A549 treated with RU486 at 1 μM for 4 hours (cell line): ENCODE results near the gene LILRB3. TPM values are rescaled to one million over a fixed set of nuclear protein-coding genes. Genes with fewer than 3 reads are reported as not detected.

Experiments
- total RNA-seq: library from RNA; stranded (reverse); fragments of 200-300 nt; extraction: Qiagen RNA extraction; gene quantifications from 5 replicates; pipeline ENCODE4 v1.2.3, GENCODE V29; 2022; ENCODE audit warnings: low read depth

The LILRB3 gene
- 0.16 to 0.28 TPM in 2 of 5 replicates, not detected in the others for total RNA-seq

DNA sequence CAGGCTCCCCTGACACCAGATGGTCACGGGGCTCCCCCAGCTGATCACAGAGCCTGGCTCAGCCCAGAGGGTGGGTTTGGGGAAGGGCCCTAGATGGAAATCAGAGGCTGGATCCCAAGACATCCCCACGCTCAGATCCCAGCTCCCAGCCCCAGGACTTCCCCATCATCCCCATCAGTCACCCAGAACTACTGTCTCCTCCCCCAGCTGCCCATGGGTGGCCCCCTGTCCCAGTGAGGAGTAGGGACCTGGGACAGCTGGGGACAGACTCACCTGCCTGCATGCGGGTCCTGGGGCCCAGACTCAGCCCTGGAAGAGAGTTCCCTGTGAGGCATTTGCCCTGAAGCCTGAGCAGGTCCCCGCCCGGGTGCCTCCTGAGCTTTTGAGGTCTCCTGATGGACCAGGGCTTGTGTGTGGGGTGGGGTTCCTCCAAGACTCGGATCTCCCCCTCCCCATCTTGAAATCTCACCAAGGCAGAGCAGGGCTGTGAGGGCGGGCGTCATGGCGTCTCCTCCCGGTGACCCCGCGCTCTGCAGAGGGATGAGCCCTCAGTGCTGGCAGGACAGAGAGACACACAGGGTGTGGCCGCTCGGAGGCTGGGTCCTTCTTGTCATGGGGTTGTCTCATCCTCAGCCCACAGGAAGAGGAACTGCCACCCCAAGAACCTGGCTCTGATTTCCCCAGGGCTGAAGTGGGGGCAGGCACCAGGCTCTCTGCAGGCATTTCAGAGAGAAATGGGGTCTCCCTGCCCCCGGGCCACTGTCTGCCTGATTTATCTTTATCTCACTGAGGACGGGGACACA, at the start of gene LILRB3:
Gene LILRB3, minus strand, starts transcription at position 534 of the 803 bp plus-strand sequence. Its CDS starts 31 bp downstream, at position 503.

DNA sequence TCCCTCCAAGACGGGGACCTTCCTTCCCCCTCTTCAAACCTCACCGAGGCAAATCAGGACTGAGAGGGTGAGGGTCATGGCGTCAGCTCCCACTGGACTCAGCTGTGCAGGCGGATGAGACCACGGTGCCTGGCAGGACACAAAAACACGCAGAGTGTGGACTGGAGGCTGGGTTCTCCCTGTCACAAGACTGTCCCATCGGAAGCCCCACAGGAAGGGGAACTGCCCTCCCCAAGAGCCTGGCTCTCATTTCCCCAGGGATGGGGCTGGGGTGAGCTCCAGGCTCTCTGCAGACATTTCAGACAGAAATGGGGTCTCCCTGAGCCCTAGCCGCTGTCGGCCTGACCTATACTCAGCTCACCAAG, 34.3 kb upstream of the LILRB3 start, which contains the start of gene LILRB5:
Gene LILRB5, minus strand, starts transcription at position 158 of the 365 bp plus-strand sequence. Its CDS starts 80 bp downstream, at position 78.

DNA sequence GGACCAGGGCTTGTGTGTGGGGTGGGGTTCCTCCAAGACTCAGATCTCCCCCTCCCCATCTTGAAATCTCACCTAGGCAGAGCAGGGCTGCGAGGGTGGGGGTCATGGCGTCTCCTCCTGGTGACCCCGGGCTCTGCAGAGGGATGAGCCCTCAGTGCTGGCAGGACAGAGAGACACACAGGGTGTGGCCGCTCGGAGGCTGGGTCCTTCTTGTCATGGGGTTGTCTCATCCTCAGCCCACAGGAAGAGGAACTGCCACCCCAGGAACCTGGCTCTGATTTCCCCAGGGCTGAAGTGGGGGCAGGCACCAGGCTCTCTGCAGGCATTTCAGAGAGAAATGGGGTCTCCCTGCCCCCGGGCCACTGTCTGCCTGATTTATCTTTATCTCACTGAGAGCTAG, 19.8 kb upstream of the LILRB3 start, which contains the start of gene LILRA6:
Gene LILRA6, minus strand, starts transcription at position 145 of the 400 bp plus-strand sequence.

DNA sequence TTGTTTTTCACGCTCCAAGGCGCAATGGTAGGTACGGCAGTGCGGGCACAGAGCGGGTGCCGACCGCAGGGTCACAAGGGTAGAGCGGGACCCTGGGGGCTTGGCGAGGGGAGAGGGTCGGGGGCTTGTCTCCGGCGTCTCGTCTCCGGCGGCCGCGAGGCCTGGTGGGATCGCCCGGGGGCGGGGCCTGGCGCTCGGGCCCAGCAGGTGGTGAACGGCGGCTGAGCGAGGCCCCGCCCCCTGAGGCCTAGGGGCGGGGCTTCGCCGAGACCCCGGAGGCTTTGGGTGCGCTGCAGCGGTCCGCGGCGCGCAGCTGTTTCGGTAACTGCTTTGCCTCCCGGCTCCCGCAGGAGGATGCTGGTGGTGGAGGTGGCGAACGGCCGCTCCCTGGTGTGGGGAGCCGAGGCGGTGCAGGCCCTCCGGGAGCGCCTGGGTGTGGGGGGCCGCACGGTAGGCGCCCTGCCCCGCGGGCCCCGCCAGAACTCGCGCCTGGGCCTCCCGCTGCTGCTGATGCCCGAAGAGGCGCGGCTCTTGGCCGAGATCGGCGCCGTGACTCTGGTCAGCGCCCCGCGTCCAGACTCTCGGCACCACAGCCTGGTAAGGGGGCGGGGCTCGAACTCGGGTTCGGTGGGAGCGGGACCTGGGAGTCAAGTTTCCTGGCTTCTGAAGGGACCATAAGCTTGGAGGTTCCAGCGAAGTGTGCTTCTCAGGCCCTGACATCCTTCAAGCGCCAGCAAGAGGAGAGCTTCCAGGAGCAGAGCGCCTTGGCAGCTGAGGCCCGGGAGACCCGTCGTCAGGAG, 31.6 kb downstream of the LILRB3 start, which contains the start of gene TSEN34:
Gene TSEN34, plus strand, starts transcription at position 298 of the 800 bp plus-strand sequence. Its CDS starts 57 bp downstream, at position 355.

DNA sequence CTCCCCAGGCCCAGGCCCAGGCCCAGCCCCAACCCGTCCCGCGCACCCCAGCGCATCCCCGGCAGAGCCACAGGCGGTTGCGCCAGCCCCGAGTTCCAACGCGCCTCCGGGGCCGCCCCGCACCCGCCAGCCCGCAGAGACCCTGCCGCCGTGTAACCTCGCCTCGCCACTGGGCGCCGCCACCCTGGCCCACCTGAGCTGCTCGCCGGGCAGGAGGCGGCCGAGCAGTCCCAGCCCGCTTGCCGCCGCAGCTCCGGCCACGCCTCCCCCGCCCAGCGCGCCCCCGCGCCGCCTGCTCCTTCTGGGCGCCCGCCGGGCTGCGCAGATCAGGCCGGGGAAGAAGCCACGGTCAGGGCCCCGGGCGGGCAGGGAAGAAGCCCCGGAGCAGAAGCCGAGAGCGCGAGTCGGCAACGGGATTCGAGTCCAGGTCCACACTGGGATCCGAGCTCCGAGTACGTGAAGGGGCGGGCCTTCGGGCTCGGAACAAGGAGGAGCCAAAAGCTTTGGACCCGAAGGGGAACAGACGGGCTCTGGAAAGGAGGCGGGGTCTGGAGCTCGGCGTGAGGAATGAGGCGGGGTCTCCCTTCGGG, 33.6 kb downstream of the LILRB3 start, which contains the start of gene MBOAT7:
Gene MBOAT7, minus strand, starts transcription at position 436 of the 590 bp plus-strand sequence. CDS start 1,072 bp downstream, outside the sequence.

DNA sequence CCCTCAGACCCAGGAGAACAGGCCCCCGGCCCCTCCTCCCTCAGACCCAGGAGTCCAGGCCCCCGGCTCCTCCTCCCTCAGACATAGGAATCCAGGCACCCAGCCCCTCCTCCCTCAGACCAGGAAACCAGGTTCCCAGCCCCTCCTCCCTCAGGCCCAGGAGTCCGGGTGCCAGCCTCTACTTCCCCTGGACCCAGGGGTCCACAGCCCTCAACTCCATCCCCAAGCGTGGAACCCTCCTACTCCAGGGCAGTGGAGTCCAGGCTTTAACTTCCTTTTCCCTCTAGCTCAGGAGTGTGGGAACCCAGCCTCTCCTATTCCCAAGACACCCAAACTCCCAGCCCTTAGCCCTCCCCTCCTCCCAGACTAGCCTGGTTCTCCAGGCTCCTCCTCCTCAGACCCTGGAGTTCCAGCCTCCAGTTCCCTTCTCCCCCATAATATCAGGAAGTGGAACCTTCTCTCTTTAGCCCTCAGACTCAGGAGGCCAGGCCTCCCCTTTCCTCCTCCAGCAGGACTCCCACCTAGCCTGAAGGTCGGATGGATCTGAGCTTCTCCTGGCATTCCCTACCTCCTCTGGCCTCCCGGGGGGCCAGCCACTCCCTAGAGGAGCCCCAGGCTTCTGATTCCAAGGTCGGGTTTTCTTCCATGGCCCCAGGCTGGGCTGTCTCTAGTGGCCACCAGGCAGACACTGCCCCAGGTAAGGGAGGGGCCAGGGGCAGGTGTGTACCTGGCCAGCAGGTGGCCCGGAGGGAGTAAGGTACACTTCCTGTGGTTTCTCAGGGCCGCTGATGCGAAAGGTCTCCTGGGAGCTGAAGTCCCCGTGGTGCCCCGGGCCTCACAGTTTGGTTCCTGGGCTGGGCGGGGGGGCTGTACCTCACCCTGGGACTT, 50.1 kb downstream of the LILRB3 start, which contains the start of gene TMC4:
Gene TMC4, minus strand, starts transcription at position 690 of the 888 bp plus-strand sequence. Its CDS starts 43 bp downstream, at position 647.

Other genes with a start within 250 kb of the LILRB3 start
- gene CACNG6, start 231.4 kb downstream of the LILRB3 start, total RNA-seq: 10.5 to 14.4 TPM (median 12.1 TPM) in 5 replicates
- gene VSTM1, start 159.1 kb downstream of the LILRB3 start, total RNA-seq: 0.24 to 1.1 TPM (median 0.49 TPM) in 5 replicates
- not detected in 5 replicates for gene TARM1, start 141.6 kb downstream of the LILRB3 start, total RNA-seq
- 0.20 to 0.59 TPM (median 0.32 TPM) in 5 replicates for gene OSCAR, start 122.2 kb downstream of the LILRB3 start, total RNA-seq
- 182 to 311 TPM (median 230 TPM) in 5 replicates for gene NDUFA3, start 120.2 kb downstream of the LILRB3 start, total RNA-seq
- gene TFPT, start 107.3 kb downstream of the LILRB3 start, total RNA-seq: 21.4 to 26.1 TPM (median 22.6 TPM) in 5 replicates
- gene PRPF31, start 107.3 kb downstream of the LILRB3 start, total RNA-seq: 105 to 129 TPM (median 117 TPM) in 5 replicates
- 57.2 to 72.3 TPM (median 69.3 TPM) in 5 replicates for gene CNOT3, start 85.2 kb downstream of the LILRB3 start, total RNA-seq
- gene LENG1, start 63.3 kb downstream of the LILRB3 start, total RNA-seq: 8.1 to 10.5 TPM (median 8.3 TPM) in 5 replicates
- 0.98 to 2.3 TPM (median 1.2 TPM) in 5 replicates for gene TMC4, start 49.8 kb downstream of the LILRB3 start, total RNA-seq
- 117 to 173 TPM (median 146 TPM) in 5 replicates for gene MBOAT7, start 33.4 kb downstream of the LILRB3 start, total RNA-seq
- gene TSEN34, start 31.7 kb downstream of the LILRB3 start, total RNA-seq: 81.1 to 135 TPM (median 123 TPM) in 5 replicates
- 2,109 to 2,638 TPM (median 2,211 TPM) in 5 replicates for gene RPS9, start 22.1 kb downstream of the LILRB3 start, total RNA-seq
- gene LILRA6, start 19.8 kb upstream of the LILRB3 start, total RNA-seq: not detected in 5 replicates
- 0.02 TPM in 1 of 5 replicates, not detected in the others for gene LILRB5, start 34.3 kb upstream of the LILRB3 start, total RNA-seq
- gene LILRB2, start 58.1 kb upstream of the LILRB3 start, total RNA-seq: 0.03 to 0.28 TPM in 2 of 5 replicates, not detected in the others
- gene LILRA5, start 90.2 kb upstream of the LILRB3 start, total RNA-seq: not detected in 5 replicates
- not detected in 5 replicates for gene LILRA4, start 116.2 kb upstream of the LILRB3 start, total RNA-seq
- gene LAIR1, start 141.9 kb upstream of the LILRB3 start, total RNA-seq: not detected in 5 replicates
- 0.28 to 0.31 TPM in 2 of 5 replicates, not detected in the others for gene TTYH1, start 192.5 kb upstream of the LILRB3 start, total RNA-seq
- gene LENG8, start 226.2 kb upstream of the LILRB3 start, total RNA-seq: 62.1 to 135 TPM (median 115 TPM) in 5 replicates
- gene LENG9, start 240.8 kb upstream of the LILRB3 start, total RNA-seq: 4.4 to 8.1 TPM (median 7.3 TPM) in 5 replicates